Mucosa of descending colon (tissue), 3 donors: Measurements from ENCODE around the gene BMPER. TPM values are rescaled to one million over a fixed set of nuclear protein-coding genes. Genes with fewer than 3 reads are reported as not detected.
A peak's percentile ranks its signal among the peaks of the same experiment; 100 is the strongest.

Experiments used
- ATAC-seq: fragments of 200-7000 bp; cut with Tn5 transposase; one replicate; pipeline ENCODE4 v1.9.1; 2020; ENCODE audit warnings: mild to moderate bottlenecking, moderate library complexity
- DNase-seq, 3 donors: peaks; one replicate each; pipeline ENCODE4 v3.0.0-alpha.2; 2020
- H3K36me3 ChIP-seq: fragments of 200-600 bp; one replicate; pipeline ENCODE4 v1.8.0; 2021; ENCODE audit warnings: low read depth, mild to moderate bottlenecking
- H3K4me1 ChIP-seq: fragments of 200-600 bp; one replicate; pipeline ENCODE4 v1.8.0; 2021; ENCODE audit warnings: low read depth, mild to moderate bottlenecking
- H3K4me3 ChIP-seq: fragments of 200-600 bp; one replicate; pipeline ENCODE4 v1.8.0; 2021; ENCODE audit warnings: mild to moderate bottlenecking
- H3K9me3 ChIP-seq: fragments of 200-600 bp; one replicate; pipeline ENCODE4 v1.8.0; 2021; ENCODE audit warnings: mild to moderate bottlenecking
- CTCF ChIP-seq: fragments of 200-600 bp; IDR thresholded peaks from one replicate; pipeline ENCODE4 v1.8.0; 2022; ENCODE audit warnings: antibody characterized with exemption, mild to moderate bottlenecking
- intact Hi-C, 2 donors: fragments of 100-400 bp; cut with DNase I in 1 of 2; cut with micrococcal nuclease in 1 of 2; formaldehyde crosslinking; loops; one replicate each; pipeline versions ENCODE4 v1.11.0 to v1.11.1; 2022; cut with DNase I, micrococcal nuclease
- total RNA-seq, 3 donors: library from RNA; stranded (reverse); fragmentation: NEBNext Ultra II Directional in 2 of 3; extraction: Animal tissue kit (Norgen Biotek cat#: 25700) in 2 of 3; gene quantifications; one replicate each; pipeline versions ENCODE4 v1.2.1 to v1.2.4, GENCODE V29; 2021 to 2023
- donor health status: DM: no; HTN: no; CAD: no; lungs with moderate emphysema.
- donor health status: DM: no; HTN: no; CAD: no.
- donor health status: DM: no; HTN: yes; CAD: no.

The BMPER gene
- total RNA-seq, 3 donors from 2014 or later, result 1.3 to 2.0 (median 1.4) TPM

GRCh38 chr7:34153656-34154270 lies 248.4 kb downstream of the BMPER start:
- intact Hi-C loops, result no loop called here
- Histone ChIP-seq H3K4me1 (no peaks in the 10 kb centered on the region), H3K4me3 (no peak overlapping the region), H3K9me3 (no peaks in the 10 kb centered on the region), H3K36me3 (no peaks in the 10 kb centered on the region)
- no peak for DNase-seq
- no peak for ATAC-seq
- no peak for TF ChIP-seq CTCF

GRCh38 chr7:34155220-34155908 lies 250.0 kb downstream of the BMPER start:
- no peaks in the 10 kb centered on the region for H3K9me3 ChIP-seq
- intact Hi-C loops, result no loop called here
- ATAC-seq, result peak; percentile 31
- DNase-seq, result peak in 1 of 3 donors; percentile 9
- no peak for TF ChIP-seq CTCF
- H3K4me3 ChIP-seq, result no peak overlapping the region
- H3K4me1 ChIP-seq, result no peaks in the 10 kb centered on the region
- H3K36me3 ChIP-seq, result no peaks in the 10 kb centered on the region

GRCh38 chr7:34156336-34156735 lies 251.0 kb downstream of the BMPER start:
- H3K4me1 ChIP-seq, result no peaks in the 10 kb centered on the region
- no peak overlapping the region for H3K4me3 ChIP-seq
- intact Hi-C loops, result no loop called here
- ATAC-seq, result no peak
- DNase-seq, result no peak
- no peaks in the 10 kb centered on the region for H3K9me3 ChIP-seq
- H3K36me3 ChIP-seq, result no peaks in the 10 kb centered on the region
- TF ChIP-seq CTCF, result no peak

GRCh38 chr7:34157137-34157536 lies 251.8 kb downstream of the BMPER start:
- Histone ChIP-seq H3K4me1 (no peaks in the 10 kb centered on the region), H3K4me3 (no peak overlapping the region), H3K9me3 (no peaks in the 10 kb centered on the region), H3K36me3 (no peaks in the 10 kb centered on the region)
- ATAC-seq, result no peak
- TF ChIP-seq CTCF, result no peak
- intact Hi-C loops, result no loop called here
- DNase-seq, result no peak

GRCh38 chr7:34158368-34159153 lies 253.2 kb downstream of the BMPER start:
- no peak for ATAC-seq

More at GRCh38 chr7:34158368-34159153, 253.2 kb downstream of the BMPER start:
- no peak for TF ChIP-seq CTCF
- Histone ChIP-seq H3K36me3 (no peaks in the 10 kb centered on the region), H3K9me3 (no peaks in the 10 kb centered on the region), H3K4me1 (no peaks in the 10 kb centered on the region), H3K4me3 (no peak overlapping the region)
- no peak for DNase-seq
- intact Hi-C loops, result no loop called here
